Measurements from ENCODE around the gene ULK1. TPM values are rescaled to one million over a fixed set of nuclear protein-coding genes. Genes with fewer than 3 reads are reported as not detected.

Gene ULK1
- total and polyA plus RNA-seq, 2 of the 13 experiments (the other 11 are each of a cell fraction or from before 2014, with no cell fraction given) = 2.8 to 10.1 TPM

DNA sequence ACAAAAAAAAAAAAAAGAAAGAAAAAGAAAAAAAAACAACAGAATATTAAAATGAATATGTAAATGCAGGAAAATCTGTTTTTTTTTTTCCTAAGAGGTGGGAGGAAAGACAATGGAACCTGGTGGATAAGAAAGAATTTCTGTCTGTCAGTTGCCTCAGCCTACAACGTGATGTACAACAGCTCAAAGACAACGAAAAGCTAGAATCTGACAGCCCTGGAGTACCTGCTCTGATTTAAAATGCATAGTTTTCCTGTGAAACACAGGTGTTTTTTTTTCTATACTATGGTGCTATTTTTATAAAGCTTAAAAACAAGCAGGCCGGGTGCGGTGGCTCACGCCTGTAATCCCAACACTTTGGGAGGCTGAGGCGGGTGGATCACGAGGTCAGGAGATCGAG lies 30.0 kb upstream of the ULK1 start:
- in situ Hi-C loops (cut with HindIII; ENCODE audit: extremely low pct_ligation_motif_present, low pct_unique_long_range_greater_than_20kb) (no loop called here), intact Hi-C loops (cut with micrococcal nuclease; ENCODE audit: unreplicated experiment) (loop anchor here (5.0 kb wide), 1 partner anchor 63 kb away; the partner anchor contains the start of gene PUS1)
- Histone ChIP-seq H3K79me2 (ENCODE audit: insufficient read depth, low read length) (no peaks in the 10 kb centered on the region), H3K4me1 (ENCODE audit: insufficient read depth, low read length) (peaks cover 51% of the 10 kb centered on the region), H3K36me3 (replicated peaks in 1 of 2; ENCODE audit: control insufficient read depth in 1 of 2, insufficient read depth in 2 of 2, low read length in 2 of 2) (no peaks in the 10 kb centered on the region), H3K4me3 (replicated peaks in 1 of 3; ENCODE audit: insufficient read depth in 1 of 3, low read depth in 2 of 3, low read length in 3 of 3) (no peak overlapping the region), H3K9me3 (ENCODE audit: low read length) (no peaks in the 10 kb centered on the region), H2AFZ (ENCODE audit: low read length) (no peak overlapping the region), H4K20me1 (ENCODE audit: insufficient read depth, low read length) (no peaks in the 10 kb centered on the region), H3K27ac (ENCODE audit: extremely low read length, insufficient read depth, low read length) (no peak overlapping the region), H3K27me3 (ENCODE audit: control insufficient read depth in 1 of 2, insufficient read depth in 2 of 2, low read length in 2 of 2) (peaks cover 0 to 6% of the 10 kb centered on the region in 2 experiments; a peak in 2 of 5 replicates), H3K4me2 (ENCODE audit: low read depth, low read length) (no peak overlapping the region), H3K9ac (ENCODE audit: insufficient read depth, low read depth, low read length) (no peak overlapping the region)
- no peak for ATAC-seq
- no peak for FAIRE-seq
- no peak for DNase-seq (ENCODE audit: low spot score)
- BruUV-seq (replicated peaks) = no TSS peak
- TF ChIP-seq, protein P1, sequence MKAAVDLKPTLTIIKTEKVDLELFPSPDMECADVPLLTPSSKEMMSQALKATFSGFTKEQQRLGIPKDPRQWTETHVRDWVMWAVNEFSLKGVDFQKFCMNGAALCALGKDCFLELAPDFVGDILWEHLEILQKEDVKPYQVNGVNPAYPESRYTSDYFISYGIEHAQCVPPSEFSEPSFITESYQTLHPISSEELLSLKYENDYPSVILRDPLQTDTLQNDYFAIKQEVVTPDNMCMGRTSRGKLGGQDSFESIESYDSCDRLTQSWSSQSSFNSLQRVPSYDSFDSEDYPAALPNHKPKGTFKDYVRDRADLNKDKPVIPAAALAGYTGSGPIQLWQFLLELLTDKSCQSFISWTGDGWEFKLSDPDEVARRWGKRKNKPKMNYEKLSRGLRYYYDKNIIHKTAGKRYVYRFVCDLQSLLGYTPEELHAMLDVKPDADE (CRISPR knock-in tag; IDR thresholded peaks at IDR 0.05) = no peak
- TF ChIP-seq, protein P2, sequence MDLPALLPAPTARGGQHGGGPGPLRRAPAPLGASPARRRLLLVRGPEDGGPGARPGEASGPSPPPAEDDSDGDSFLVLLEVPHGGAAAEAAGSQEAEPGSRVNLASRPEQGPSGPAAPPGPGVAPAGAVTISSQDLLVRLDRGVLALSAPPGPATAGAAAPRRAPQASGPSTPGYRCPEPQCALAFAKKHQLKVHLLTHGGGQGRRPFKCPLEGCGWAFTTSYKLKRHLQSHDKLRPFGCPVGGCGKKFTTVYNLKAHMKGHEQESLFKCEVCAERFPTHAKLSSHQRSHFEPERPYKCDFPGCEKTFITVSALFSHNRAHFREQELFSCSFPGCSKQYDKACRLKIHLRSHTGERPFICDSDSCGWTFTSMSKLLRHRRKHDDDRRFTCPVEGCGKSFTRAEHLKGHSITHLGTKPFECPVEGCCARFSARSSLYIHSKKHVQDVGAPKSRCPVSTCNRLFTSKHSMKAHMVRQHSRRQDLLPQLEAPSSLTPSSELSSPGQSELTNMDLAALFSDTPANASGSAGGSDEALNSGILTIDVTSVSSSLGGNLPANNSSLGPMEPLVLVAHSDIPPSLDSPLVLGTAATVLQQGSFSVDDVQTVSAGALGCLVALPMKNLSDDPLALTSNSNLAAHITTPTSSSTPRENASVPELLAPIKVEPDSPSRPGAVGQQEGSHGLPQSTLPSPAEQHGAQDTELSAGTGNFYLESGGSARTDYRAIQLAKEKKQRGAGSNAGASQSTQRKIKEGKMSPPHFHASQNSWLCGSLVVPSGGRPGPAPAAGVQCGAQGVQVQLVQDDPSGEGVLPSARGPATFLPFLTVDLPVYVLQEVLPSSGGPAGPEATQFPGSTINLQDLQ (CRISPR knock-in tag; IDR thresholded peaks at IDR 0.05) = no peak
- TF ChIP-seq, protein P3, sequence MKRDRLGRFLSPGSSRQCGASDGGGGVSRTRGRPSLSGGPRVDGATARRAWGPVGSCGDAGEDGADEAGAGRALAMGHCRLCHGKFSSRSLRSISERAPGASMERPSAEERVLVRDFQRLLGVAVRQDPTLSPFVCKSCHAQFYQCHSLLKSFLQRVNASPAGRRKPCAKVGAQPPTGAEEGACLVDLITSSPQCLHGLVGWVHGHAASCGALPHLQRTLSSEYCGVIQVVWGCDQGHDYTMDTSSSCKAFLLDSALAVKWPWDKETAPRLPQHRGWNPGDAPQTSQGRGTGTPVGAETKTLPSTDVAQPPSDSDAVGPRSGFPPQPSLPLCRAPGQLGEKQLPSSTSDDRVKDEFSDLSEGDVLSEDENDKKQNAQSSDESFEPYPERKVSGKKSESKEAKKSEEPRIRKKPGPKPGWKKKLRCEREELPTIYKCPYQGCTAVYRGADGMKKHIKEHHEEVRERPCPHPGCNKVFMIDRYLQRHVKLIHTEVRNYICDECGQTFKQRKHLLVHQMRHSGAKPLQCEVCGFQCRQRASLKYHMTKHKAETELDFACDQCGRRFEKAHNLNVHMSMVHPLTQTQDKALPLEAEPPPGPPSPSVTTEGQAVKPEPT (CRISPR knock-in tag; IDR thresholded peaks at IDR 0.05; ENCODE audit: low read depth) = no peak
- TF ChIP-seq ZKSCAN1 (IDR thresholded peaks at IDR 0.05; ENCODE audit: low read length) (no peak), AGO1 (IDR thresholded peaks at IDR 0.05; ENCODE audit: low read depth, low read length, poor library complexity, severe bottlenecking) (no peak), ZNF367 (CRISPR knock-in tag; IDR thresholded peaks at IDR 0.05; ENCODE audit: borderline replicate concordance) (no peak), KAT7 (CRISPR knock-in tag; IDR thresholded peaks at IDR 0.05; ENCODE audit: borderline replicate concordance) (no peak)
- TF ChIP-seq, protein P4, sequence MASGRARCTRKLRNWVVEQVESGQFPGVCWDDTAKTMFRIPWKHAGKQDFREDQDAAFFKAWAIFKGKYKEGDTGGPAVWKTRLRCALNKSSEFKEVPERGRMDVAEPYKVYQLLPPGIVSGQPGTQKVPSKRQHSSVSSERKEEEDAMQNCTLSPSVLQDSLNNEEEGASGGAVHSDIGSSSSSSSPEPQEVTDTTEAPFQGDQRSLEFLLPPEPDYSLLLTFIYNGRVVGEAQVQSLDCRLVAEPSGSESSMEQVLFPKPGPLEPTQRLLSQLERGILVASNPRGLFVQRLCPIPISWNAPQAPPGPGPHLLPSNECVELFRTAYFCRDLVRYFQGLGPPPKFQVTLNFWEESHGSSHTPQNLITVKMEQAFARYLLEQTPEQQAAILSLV (CRISPR knock-in tag; IDR thresholded peaks at IDR 0.05; ENCODE audit: borderline replicate concordance) = no peak
- ChIA-PET POLR2A (no interaction called here), CTCF (ENCODE audit: low intra/inter-chr PET ratio, low total read pairs) (no interaction called here)
- 72% methylated on average over 8 of the region's 8 CpGs for WGBS (ENCODE audit: low lambda C conversion rate)

All from HepG2 (cell line).